ENCODE measurements around the gene MACROD1. TPM values are rescaled to one million over a fixed set of nuclear protein-coding genes. Genes with fewer than 3 reads are reported as not detected.

The MACROD1 gene
- total RNA-seq, 1 donor from 2014 or later = 3.4 TPM

GRCh38 chr11:64120951-64121569 is 44.9 kb downstream of the MACROD1 start:
- no peaks in the 10 kb centered on the region for H3K36me3 ChIP-seq (ENCODE audit: insufficient read depth, low read length)
- peaks cover 57% of the 10 kb centered on the region for H3K27me3 Mint-ChIP-seq (ENCODE audit: low read depth, unreplicated experiment)
- H3K4me1 Mint-ChIP-seq (ENCODE audit: low read depth, unreplicated experiment) = peaks cover 13% of the 10 kb centered on the region
- H2AFZ ChIP-seq (ENCODE audit: low read depth, low read length) = no peak overlapping the region
- H3K27ac Mint-ChIP-seq (ENCODE audit: unreplicated experiment) = peak overlapping the region; percentile 84
- TF ChIP-seq EZH2 (IDR thresholded peaks at IDR 0.05; ENCODE audit: insufficient read depth, low read length) (no peak), CTCF (IDR thresholded peaks at IDR 0.05; ENCODE audit: insufficient read depth, low read depth, low read length) (no peak)
- H3K36me3 Mint-ChIP-seq (ENCODE audit: low read depth, unreplicated experiment) = no peaks in the 10 kb centered on the region
- H3K79me2 ChIP-seq (ENCODE audit: insufficient read depth, low read length) = no peaks in the 10 kb centered on the region
- H3K9ac ChIP-seq (ENCODE audit: low read length) = peak overlapping the region; percentile 67
- H3K9me3 ChIP-seq (ENCODE audit: insufficient read depth, low read depth, low read length) = no peaks in the 10 kb centered on the region
- peaks cover 38% of the 10 kb centered on the region for H4K20me1 ChIP-seq (ENCODE audit: insufficient read depth, low read length)
- no peak overlapping the region for H3K4me3 Mint-ChIP-seq (ENCODE audit: unreplicated experiment)
- FAIRE-seq (no peak), DNase-seq (ENCODE audit: low read depth) (peak; percentile 25)
- no peak overlapping the region for H3K4me3 ChIP-seq (ENCODE audit: insufficient read depth, low read depth, low read length)
- peak overlapping the region; percentile 53 for H3K27ac ChIP-seq (ENCODE audit: low read depth, low read length)
- H3K9me3 Mint-ChIP-seq (ENCODE audit: unreplicated experiment) = no peaks in the 10 kb centered on the region
- H3K27me3 ChIP-seq (ENCODE audit: insufficient read depth, low read length) = peaks cover 29% of the 10 kb centered on the region
- peaks cover 27% of the 10 kb centered on the region for H3K4me1 ChIP-seq (ENCODE audit: insufficient read depth, low read length)
- peak overlapping the region; percentile 67 for H3K4me2 ChIP-seq (ENCODE audit: low read length)

DNA sequence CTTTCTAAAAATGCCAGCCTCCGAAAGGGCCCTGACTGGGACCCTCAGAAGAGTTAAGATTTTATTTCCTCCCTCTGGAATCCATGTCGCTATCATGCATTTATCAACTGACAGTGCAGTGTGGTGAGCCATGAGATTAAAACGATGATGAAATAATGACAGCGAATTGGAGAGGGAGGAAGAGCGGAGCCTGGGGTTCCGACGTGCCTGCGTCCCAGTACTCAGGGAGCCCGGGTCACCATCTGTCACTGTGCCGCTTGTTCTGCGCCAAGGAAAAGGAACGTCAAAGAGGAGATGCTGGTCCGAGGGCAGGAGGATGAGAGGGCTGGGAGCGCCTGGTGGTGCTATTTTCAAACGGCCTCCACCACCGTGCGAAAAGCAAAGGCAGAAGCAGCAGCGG is 46.2 kb downstream of the MACROD1 start:
- peaks cover 27% of the 10 kb centered on the region for H3K4me1 ChIP-seq (ENCODE audit: insufficient read depth, low read length)
- DNase-seq (ENCODE audit: low read depth) = no peak
- no peaks in the 10 kb centered on the region for H3K9me3 ChIP-seq (ENCODE audit: insufficient read depth, low read depth, low read length)
- Mint-ChIP-seq H3K9me3 (ENCODE audit: unreplicated experiment) (no peaks in the 10 kb centered on the region), H3K36me3 (ENCODE audit: low read depth, unreplicated experiment) (peaks cover 3% of the 10 kb centered on the region), H3K27ac (ENCODE audit: unreplicated experiment) (no peak overlapping the region), H3K4me1 (ENCODE audit: low read depth, unreplicated experiment) (peaks cover 13% of the 10 kb centered on the region), H3K27me3 (ENCODE audit: low read depth, unreplicated experiment) (peaks cover 54% of the 10 kb centered on the region), H3K4me3 (ENCODE audit: unreplicated experiment) (no peak overlapping the region)
- H4K20me1 ChIP-seq (ENCODE audit: insufficient read depth, low read length) = peaks cover 29% of the 10 kb centered on the region
- TF ChIP-seq EZH2 (IDR thresholded peaks at IDR 0.05; ENCODE audit: insufficient read depth, low read length) (no peak), CTCF (IDR thresholded peaks at IDR 0.05; ENCODE audit: insufficient read depth, low read depth, low read length) (no peak)
- FAIRE-seq = no peak
- no peaks in the 10 kb centered on the region for H3K36me3 ChIP-seq (ENCODE audit: insufficient read depth, low read length)
- H3K4me2 ChIP-seq (ENCODE audit: low read length) = no peak overlapping the region
- no peaks in the 10 kb centered on the region for H3K79me2 ChIP-seq (ENCODE audit: insufficient read depth, low read length)
- no peak overlapping the region for H3K4me3 ChIP-seq (ENCODE audit: insufficient read depth, low read depth, low read length)
- peaks cover 29% of the 10 kb centered on the region for H3K27me3 ChIP-seq (ENCODE audit: insufficient read depth, low read length)
- no peak overlapping the region for H3K9ac ChIP-seq (ENCODE audit: low read length)
- H2AFZ ChIP-seq (ENCODE audit: low read depth, low read length) = no peak overlapping the region
- no peak overlapping the region for H3K27ac ChIP-seq (ENCODE audit: low read depth, low read length)

All from astrocyte (in vitro differentiated cells and primary cell).